Fibroblast of the aortic adventitia (primary cell): ENCODE results near the gene MCOLN3. TPM values are rescaled to one million over a fixed set of nuclear protein-coding genes. Genes with fewer than 3 reads are reported as not detected.

Source experiments
- DNase-seq: peaks from one replicate; pipeline ENCODE4 v3.0.0-alpha.2; 2010; ENCODE audit warnings: low read depth
- H3K4me3 ChIP-seq: 2 replicates; pipeline ENCODE4 v1.5.1; 2011; ENCODE audit warnings: low read depth, mild to moderate bottlenecking, control low read depth, low read length, moderate library complexity
- total RNA-seq: library from RNA; depleted of rRNA; stranded (reverse); fragments of >200 nt; gene quantifications from 2 replicates; pipeline ENCODE4 v1.2.3, GENCODE V29; 2012; ENCODE audit warnings: low replicate concordance
- TF ChIP-seq, protein P1 (sequence below): IDR thresholded peaks from 2 replicates; pipeline ENCODE4 v1.5.1; 2011; ENCODE audit warnings: mild to moderate bottlenecking, low read length, control low read depth, inconsistent platforms; ENCODE audit not compliant: insufficient read depth

MCOLN3 gene
- total RNA-seq, 1 donor, result 2.3 TPM

DNA sequence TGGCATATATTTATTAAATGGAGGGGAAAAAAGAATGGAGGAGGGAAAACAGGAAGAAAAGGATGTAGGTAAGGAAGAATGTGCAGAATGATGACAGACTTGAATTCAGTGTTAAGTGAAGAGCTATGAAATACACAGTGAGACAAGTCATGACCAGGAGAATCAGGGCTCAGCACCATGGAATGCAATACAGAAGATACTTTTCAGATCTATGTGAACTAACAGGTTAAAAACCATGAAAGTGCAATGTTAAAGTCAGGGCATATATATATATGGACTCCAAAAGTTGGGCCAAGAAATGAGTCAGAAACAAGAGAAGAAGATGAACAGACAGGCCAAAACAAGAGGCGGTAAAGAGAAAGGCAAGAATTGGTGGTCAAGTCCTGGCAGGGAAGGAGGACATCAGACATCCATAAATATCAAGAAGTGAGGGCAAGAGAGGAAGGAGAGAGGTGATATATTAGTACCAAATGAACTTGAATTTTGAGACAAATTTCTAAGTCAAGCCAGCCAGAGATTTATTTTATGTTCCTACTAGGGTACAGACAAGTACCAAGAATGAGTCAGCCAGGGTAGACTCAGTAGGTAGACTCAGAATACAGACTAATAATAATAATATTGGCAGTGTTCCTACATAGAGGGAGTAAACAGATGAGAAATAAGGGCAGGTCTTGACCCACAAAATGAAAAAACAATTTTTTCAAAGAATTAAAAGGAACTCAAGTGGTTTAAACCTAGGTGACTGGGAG lies 39.5 kb upstream of the MCOLN3 start:
- no peak for DNase-seq
- H3K4me3 ChIP-seq, result no peak overlapping the region
- TF ChIP-seq, protein P1, sequence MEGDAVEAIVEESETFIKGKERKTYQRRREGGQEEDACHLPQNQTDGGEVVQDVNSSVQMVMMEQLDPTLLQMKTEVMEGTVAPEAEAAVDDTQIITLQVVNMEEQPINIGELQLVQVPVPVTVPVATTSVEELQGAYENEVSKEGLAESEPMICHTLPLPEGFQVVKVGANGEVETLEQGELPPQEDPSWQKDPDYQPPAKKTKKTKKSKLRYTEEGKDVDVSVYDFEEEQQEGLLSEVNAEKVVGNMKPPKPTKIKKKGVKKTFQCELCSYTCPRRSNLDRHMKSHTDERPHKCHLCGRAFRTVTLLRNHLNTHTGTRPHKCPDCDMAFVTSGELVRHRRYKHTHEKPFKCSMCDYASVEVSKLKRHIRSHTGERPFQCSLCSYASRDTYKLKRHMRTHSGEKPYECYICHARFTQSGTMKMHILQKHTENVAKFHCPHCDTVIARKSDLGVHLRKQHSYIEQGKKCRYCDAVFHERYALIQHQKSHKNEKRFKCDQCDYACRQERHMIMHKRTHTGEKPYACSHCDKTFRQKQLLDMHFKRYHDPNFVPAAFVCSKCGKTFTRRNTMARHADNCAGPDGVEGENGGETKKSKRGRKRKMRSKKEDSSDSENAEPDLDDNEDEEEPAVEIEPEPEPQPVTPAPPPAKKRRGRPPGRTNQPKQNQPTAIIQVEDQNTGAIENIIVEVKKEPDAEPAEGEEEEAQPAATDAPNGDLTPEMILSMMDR, result no peak

DNA sequence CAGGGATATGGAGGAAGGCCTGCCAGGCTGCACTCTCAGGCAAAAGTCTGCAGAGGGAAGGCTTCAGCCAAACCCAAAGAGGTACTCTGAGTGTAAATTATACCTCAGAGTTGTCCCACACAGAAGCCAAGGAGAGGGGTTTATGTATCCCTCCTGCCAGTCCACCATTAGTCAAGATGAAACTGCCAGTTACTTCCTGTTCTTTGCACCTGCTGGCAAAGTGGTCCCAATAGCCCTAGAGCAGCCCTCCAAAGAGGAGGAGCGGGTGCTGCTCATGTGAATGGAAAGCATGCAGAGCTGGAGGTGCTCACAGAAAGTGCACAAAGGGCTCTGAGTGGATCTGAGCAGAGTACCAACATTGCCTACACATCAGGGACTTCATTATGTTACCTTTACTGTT lies 37.1 kb upstream of the MCOLN3 start:
- H3K4me3 ChIP-seq, result no peak overlapping the region
- DNase-seq, result no peak
- TF ChIP-seq, protein P1, result no peak

DNA sequence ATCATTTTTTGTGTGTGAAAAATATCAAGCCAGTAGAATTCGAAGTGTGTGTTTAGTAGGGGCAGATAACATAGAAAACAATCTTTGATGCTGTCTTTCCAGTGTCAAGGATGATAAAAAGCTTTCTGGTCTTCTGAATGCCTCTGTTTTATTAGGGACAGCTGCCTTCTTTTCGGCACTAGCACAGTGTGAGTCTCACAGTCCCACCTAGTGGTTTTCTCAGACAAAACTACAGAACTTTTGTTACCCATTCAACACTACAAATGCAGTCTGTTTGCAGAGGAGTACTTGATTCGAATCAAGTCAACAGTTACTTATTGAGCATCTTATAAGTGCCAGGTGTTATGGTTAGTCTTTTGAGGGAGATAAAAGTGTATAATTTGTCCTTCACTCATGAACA lies 30.6 kb upstream of the MCOLN3 start:
- DNase-seq, result peak; percentile 43
- no peak overlapping the region for H3K4me3 ChIP-seq
- TF ChIP-seq, protein P1, result peak; percentile 45

DNA sequence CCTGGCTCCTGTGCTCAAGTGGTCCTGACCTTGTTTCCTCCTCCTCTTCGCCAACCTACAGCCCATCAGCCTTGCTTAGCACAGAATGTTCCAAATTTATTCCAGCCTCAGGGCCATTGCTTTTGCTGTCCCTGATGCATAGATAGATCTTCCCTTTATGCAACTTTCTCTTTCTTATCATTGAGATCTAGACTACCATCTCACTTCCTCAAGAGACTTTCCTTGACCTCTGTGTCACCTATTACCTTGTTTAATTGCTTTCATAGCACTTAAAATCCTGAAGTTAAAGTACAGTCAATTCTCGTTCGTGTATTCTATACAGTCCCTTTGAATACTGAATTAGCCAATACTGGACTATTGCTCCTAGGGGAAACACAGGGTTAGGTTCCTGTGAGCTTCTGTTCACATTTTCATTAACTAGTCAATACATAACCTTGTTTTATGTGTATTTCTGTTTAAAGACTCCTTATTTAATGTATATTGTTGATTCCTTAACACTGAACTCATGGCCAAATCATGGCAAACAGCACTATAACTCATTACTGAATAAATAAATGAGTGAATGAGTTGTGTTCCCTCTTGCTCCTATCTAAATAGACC lies 26.2 kb upstream of the MCOLN3 start:
- TF ChIP-seq, protein P1, result no peak
- no peak for DNase-seq
- no peak overlapping the region for H3K4me3 ChIP-seq

DNA sequence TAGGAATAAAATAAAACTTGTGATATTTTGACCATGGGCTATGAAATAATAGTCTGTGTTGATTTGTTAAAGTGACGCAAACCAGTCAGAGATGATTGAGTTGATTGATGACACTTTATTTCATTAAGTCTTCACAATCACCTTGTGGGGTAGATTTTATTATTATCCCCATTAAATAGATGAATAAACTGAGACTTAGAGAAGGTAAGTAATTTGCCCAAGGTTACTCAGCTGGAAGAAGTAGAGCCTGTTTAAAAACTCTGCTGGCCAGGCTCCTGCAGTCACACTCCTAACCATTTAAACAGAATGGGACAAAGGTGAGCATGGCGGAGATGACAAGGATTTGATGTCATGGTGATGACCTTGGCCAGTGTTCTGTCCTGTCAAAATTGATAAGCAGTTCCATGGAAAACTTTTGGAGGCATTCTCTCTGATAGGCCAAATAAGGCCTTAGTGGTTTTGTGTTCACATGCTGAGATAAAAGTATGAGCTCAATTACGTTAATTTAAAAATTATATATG lies 22.7 kb upstream of the MCOLN3 start:
- TF ChIP-seq, protein P1, result no peak
- H3K4me3 ChIP-seq, result no peak overlapping the region
- DNase-seq, result no peak

DNA sequence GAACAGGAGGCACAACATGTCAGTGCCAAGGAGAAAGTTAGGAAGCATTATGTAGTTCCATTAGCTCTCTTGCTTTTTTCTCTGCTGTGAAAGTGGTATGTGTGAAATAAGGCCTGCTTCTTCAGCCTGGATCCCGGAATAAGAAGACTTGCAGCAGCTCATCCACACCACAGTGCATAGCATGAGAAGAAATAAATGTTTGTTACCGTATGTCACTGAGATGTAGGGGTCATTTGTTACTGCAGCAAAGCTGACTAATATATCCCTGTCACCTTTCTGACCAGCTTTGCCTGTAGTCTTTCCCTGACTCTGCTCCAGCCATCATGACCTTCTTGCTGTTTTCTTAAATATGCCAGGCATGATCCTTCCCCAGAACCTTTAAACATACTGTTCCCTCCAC lies 20.5 kb upstream of the MCOLN3 start:
- no peak for DNase-seq
- H3K4me3 ChIP-seq, result no peak overlapping the region
- TF ChIP-seq, protein P1, result no peak
